Measurements from ENCODE around the gene MAGI3.
A peak's percentile ranks its signal among the peaks of the same experiment; 100 is the strongest.

Gene MAGI3

DNA sequence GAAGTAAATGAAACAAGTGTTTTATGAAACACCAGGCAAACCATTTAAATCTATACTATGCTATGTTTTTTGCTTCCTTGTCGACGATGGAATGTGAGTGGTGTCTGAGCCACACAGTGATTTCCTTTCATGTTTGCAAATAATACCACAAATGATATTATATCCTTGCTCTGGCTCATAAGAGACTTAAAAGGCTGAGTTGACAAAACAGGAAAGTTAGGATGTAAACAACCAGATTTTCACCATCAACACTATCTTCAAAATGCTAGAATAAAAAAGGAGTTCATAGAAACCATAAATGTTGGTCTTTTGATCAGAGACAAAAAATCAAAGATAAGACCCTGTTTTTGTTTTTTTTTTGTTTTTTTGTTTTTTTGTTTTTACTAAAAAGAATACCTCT, 17.8 kb upstream of the MAGI3 start:
- TF ChIP-seq, protein P1, sequence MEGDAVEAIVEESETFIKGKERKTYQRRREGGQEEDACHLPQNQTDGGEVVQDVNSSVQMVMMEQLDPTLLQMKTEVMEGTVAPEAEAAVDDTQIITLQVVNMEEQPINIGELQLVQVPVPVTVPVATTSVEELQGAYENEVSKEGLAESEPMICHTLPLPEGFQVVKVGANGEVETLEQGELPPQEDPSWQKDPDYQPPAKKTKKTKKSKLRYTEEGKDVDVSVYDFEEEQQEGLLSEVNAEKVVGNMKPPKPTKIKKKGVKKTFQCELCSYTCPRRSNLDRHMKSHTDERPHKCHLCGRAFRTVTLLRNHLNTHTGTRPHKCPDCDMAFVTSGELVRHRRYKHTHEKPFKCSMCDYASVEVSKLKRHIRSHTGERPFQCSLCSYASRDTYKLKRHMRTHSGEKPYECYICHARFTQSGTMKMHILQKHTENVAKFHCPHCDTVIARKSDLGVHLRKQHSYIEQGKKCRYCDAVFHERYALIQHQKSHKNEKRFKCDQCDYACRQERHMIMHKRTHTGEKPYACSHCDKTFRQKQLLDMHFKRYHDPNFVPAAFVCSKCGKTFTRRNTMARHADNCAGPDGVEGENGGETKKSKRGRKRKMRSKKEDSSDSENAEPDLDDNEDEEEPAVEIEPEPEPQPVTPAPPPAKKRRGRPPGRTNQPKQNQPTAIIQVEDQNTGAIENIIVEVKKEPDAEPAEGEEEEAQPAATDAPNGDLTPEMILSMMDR (IDR thresholded peaks at IDR 0.05; ENCODE audit: low read depth, low read length, missing control alignments): no peak
- H3K4me3 ChIP-seq (replicated peaks; ENCODE audit: low read depth, low read length): no peak overlapping the region
- DNase-seq (ENCODE audit: extremely low read depth, low read depth): no peak

DNA sequence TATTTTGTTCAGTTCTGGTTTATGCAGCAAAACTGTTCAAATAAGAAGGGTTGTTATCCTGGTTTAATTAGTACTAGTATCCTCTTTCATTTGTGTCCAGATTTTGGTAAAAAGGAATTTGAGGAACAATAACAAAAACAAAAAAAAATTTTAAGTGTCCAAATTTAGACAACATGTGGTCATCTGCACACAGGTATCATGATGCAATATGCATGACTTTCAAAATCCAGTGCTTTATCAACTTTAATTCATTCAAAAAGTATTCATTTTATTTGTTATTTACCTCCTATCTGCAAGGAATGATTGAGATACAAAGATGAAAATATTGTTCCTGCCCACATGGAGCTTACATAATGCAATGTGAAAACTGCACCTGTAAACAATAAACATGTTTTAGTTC, 16.7 kb upstream of the MAGI3 start:
- TF ChIP-seq, protein P1 (IDR thresholded peaks at IDR 0.05; ENCODE audit: low read depth, low read length, missing control alignments): no peak
- H3K4me3 ChIP-seq (replicated peaks; ENCODE audit: low read depth, low read length): no peak overlapping the region
- no peak for DNase-seq (ENCODE audit: extremely low read depth, low read depth)

DNA sequence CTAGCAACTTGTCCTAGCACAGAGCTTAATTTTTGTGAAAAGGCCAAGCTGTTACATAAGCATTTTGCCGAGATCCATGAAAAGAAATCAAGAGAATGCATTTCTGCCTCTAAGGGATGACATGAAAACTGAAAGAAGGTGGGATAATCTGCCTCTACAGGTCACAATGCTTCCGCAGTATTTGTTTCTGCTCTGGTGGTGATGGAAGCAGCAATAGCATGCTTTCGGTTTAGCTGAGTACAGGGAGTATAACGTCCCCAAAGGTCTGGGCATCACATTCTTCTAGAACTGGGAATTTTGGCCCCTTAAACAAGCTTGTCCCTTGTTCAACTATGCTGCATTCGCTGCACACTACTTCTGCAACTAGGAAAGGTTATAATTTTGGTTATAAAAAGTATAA, 14.4 kb upstream of the MAGI3 start:
- TF ChIP-seq, protein P1 (IDR thresholded peaks at IDR 0.05; ENCODE audit: low read depth, low read length, missing control alignments): no peak
- H3K4me3 ChIP-seq (replicated peaks; ENCODE audit: low read depth, low read length): no peak overlapping the region
- DNase-seq (ENCODE audit: extremely low read depth, low read depth): no peak

DNA sequence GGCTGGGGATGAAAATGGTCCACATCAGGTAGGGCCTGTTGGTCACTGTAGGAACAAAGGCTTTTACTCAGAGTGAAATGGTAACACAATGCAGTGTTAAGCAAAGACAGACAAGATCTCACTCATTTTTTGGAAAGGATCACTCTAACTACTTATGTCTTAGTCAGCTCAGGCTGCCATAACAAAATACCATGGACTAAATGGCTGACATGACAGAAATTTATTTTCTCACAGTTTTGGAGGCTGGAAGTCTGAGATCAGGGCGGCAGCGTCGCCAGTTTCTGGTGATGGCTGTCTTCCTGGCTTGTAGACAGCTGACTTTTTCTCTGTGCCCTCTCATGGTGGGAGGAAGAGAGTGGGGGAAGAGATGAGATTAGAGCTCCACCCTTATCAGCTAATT, 10.2 kb upstream of the MAGI3 start:
- TF ChIP-seq, protein P1 (IDR thresholded peaks at IDR 0.05; ENCODE audit: low read depth, low read length, missing control alignments): no peak
- no peak for DNase-seq (ENCODE audit: extremely low read depth, low read depth)

DNA sequence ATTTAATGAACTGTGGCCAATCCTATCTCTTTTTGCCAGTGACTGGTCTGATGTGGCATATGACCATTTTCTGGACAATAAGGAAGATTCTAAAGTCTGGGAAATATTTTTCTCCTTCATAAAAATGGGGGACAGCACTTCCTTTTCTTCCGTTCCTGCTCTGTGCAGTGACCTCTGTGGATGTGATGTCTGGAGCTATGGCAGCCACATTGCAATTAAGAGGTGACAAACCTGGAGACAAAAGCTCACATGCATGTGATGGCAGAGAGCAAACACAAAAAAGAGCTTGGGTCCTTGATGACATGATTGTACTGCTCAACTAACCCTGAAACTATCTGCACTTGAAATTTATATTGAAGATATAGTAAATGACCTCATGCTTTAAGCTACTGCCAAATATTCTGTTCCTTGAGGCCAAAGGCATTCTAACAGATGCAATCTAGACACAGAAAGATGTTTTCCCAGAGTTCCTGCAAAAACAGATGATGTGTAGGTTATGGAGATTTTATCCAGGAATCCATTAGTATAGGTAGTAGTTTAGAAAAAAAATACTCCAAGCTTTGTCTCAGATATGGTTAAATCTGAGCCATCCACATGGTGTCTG, 2.2 kb upstream of the MAGI3 start:
- TF ChIP-seq, protein P1 (IDR thresholded peaks at IDR 0.05; ENCODE audit: low read depth, low read length, missing control alignments): no peak
- no peak overlapping the region for H3K4me3 ChIP-seq (replicated peaks; ENCODE audit: low read depth, low read length)
- no peak for DNase-seq (ENCODE audit: extremely low read depth, low read depth)

More for the DNA sequence above, 10.2 kb upstream of the MAGI3 start:
- H3K4me3 ChIP-seq (replicated peaks; ENCODE audit: low read depth, low read length): no peak overlapping the region

DNA sequence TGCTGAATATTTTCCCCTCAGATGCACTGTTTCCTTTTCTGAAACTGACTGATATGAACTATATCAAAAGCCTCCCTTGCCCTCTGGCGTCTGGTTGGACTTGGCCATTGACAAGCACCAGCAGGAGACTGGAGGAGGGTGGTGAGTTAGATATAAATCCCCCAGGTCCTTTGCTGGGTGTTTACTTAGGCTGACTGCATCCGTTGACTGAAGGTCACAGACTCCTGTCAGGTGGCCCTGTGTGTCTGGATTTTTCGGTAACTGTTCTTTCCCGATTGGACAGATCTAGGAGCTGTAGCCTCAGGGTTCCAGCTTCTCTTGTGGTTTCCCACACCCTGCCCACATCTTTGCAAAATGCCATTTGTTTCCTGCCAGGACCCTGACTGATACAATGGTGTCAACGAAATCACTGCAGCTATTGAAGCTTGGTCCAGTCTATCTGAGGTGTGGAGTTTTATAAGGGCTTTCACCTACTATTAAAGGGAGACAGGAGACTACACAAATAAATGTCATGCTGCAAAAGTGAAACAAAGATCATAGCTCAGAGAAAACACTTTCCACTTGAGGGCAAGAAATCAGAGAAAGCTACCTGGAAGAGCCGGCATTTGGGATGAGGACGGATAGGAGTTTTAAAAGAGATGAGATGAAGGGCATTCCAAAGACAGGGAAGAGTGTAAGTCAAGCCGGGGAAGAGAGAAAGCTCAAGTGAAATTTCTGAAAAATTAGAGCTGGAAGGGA, 1.5 kb upstream of the MAGI3 start:
- H3K4me3 ChIP-seq (replicated peaks; ENCODE audit: low read depth, low read length): peak overlapping the region; percentile 83
- DNase-seq (ENCODE audit: extremely low read depth, low read depth): no peak
- TF ChIP-seq, protein P1 (IDR thresholded peaks at IDR 0.05; ENCODE audit: low read depth, low read length, missing control alignments): no peak
